HG03442 (cell line): Measurements from ENCODE around the gene TMEM14C.
"Not testable (repeated sequence)": the region's sequence is repeated elsewhere in the genome, so short reads cannot be mapped to it uniquely, and the experiment has no call there.

Experiments
- ATAC-seq: cut with Tn5 transposase; IDR thresholded peaks from one replicate; pipeline ENCODE4 v1.9.1; 2021; ENCODE audit warnings: mild to moderate bottlenecking, moderate library complexity; ENCODE audit not compliant: unreplicated experiment

Gene TMEM14C

DNA sequence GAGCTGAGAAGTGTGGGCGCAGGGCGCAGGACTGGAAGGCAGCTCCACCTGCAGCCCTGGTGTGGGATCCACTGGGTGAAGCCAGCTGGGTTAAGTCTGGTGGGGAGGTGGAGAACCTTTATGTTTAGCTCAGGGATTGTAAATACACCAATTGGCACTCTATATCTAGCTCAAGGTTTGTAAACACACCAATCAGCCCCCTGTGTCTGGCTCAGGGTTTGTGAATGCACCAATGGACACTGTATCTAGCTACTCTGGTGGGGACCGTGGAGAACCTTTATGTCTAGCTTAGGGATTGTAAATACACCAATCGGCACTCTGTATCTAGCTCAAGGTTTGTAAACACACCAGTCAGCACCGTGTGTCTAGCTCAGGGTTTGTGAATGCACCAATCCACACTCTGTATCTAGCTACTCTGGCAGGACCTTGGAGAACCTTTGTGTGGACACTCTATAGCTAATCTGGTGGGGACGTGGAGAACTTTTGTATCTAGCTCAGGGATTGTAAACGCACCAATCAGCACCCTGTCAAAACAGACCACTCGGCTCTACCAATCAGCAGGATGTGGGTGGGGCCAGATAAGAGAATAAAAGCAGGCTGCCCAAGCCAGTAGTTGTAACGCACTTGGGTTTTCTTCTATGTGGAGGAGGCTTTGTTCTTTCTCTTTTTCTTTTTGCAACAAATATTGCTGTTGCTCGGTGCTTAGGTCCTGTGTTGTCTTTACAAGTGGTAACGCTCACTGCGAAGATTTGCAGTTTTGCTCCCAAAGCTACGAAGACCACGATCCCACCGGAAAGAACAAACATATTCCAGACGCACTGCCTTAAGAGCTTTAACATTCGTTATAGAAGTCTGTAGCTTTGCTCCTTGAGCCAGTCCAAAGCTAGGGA lies 1.7 kb upstream of the TMEM14C start:
- not testable (repeated sequence) for ATAC-seq

DNA sequence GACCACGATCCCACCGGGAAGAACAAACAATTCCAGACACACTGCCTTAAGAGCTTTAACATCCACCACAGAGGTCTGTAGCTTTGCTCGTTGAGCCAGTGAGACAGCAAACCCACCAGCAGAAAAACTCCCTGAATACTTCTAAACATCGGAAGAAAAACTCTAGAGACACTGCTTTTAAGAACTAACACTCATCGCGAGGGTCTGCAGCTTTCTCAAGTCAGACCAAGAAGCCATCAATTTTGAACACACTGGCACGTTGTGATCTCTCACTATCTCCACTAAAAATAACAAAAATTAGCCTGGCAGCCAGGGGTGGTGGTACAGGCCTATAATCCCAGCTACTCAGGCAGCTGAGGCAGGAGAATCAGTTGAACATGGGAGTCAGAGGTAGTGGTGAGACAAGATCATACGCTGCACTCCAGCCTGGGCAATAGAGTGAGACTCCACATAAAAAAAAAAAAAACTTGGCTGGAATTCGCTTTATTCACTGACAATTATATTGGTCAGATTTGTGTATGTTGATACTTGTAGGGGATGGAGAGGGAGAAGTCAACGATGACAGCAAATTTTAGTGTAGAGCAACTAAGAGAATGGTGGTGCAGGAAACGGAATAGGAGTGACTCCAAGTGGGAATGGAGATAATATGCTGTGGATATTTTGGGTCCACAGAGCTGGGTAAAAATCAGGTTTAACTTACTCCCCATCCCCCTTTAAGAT lies 860 bp upstream of the TMEM14C start:
- no peak for ATAC-seq

DNA sequence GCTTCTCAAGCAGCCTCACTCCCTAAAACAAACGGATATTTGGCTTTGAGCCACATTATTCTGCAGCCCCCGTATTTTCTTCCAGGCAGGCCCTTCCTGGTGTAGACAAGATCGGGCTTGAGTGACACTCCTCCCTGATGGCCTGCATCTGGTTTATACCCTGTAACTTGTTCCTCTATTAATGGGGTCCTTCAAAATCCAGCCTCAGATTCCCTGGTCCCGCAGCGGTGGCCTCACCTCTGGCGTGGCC lies 375 bp upstream of the TMEM14C start:
- ATAC-seq: no peak

DNA sequence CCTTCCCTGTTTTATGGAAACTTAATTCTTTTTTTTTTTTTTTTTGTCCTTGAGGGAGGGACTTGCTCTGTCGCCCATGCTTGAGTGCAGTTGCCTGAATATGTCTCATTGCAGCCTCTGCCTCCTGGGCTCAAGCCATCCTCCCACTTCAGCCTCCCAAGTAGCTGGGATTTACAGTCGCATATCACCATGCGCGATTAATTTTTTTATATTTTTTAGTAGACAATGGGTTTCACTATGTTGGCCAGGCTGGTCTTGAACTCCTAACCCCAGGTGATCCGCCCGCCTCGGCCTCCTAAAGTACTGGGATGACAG lies 654 bp downstream of the TMEM14C start:
- no peak for ATAC-seq

DNA sequence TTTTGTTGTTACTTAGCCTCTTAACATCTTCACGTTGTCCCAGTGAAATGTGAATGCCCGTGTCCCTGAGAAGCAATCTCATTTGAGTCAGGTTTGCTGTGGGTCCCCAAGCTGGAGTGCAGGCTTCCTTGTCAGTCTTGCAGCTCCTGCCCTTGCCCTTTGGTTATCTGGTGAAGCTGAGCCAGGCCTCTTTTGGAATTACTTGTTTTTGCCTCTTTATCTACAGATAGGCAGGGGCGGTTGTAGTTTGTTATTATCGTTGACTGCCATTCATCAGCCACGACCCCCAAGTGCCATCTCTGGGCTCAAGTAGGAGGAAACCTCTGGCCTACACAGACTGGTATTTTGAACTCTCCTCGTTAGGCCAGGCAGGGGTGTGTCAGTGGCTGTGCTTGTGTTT lies 2.2 kb downstream of the TMEM14C start:
- no peak for ATAC-seq

DNA sequence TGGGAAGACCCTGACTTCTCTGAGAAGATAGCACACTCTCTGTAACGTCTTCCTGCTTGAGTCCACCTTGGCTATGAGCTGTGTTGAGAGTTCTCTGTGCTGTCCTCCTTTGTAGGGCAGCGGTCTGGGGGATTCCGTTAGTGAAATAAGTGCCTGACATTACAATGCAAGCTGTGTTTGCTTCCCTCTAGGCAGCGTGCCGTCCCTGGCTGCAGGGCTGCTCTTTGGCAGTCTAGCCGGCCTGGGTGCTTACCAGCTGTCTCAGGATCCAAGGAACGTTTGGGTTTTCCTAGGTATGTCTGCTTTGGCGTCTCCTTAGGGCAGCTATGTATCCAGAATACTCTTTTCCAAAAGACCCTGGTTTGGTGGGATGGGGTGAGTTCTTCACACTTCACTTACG lies 2.8 kb downstream of the TMEM14C start:
- ATAC-seq: no peak

DNA sequence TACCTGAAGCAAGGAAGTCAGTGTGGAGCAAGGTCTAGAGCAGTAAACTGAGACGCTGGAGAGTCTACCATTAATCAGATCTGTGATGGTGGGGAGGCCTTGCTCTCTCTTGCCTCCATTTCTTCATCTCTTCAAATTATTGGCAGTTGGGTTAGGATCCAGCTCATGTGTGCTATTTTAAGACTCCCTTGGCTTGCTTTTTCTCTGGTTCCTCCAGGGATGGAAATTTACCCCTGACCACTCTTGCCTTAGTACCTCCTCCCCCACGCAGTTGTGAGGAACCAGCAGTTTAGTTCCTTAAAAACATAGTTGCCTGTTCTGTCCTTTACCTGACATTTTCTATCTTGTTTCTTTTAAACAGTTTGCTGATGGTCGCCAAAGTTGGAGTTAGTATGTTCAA lies 7.4 kb downstream of the TMEM14C start:
- no peak for ATAC-seq

DNA sequence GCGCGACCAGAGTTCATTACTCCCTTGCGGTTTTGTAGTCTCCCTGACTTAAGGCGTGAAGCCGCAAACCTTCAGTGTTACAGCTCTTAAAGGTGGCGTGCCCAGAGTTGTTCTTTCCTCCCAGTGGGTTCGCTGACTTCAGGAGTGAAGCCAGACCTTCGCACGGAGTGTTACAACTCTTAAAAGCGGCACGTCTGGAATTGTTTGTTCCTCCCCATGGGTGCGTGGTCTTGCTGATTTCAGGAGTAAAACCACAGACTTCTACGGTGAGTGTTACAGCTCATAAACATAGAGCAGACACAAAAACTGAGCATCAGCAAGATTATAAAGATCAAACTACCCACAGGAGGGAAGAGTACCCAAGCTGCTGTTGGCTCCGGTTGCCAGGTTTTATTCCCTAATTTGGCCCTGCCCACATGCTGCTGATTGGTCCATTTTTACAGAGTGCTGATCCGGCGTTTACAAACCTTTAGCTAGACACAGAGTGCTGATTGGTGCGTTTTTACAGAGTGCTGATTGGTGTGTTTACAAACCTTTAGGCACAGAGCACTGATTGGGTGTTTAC lies 10.4 kb downstream of the TMEM14C start:
- no peak for ATAC-seq

DNA sequence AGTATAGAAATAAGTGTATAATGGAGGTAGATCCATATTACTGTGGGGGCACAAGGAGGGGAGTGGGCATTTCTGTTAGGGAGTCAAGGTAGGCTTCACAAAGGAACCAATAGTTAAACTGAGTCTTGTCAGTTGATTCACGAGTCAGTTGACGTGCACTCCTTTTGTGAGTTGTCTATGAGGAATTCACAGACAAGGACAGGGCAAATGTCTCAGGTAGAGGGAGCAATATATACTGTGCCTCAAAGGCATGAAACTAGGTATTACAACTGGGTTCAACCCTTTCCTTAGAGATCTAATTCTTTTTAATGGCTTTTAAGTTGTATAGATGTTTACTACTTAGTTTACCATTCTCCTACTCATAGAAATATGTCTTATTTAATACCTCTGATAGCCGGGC lies 11.0 kb downstream of the TMEM14C start:
- ATAC-seq: no peak

DNA sequence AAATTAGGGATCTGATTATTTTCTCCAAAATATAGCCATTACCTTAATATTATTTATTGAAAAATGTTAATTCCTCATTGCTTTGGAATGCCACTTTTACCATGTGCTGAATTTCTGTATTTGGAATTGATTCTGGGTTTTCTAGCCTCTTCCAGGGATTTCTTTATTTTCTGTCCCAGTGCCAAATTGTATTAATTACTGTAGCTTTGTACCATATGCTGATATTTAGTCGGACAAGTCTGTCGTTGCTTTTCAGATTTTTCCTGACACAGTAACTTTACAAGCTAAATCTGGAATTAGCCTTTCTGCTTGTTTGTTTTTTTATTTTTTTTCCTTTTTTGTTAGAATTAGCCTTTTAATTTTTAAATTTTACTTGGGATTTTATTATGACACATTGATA lies 13.9 kb downstream of the TMEM14C start:
- ATAC-seq: no peak

DNA sequence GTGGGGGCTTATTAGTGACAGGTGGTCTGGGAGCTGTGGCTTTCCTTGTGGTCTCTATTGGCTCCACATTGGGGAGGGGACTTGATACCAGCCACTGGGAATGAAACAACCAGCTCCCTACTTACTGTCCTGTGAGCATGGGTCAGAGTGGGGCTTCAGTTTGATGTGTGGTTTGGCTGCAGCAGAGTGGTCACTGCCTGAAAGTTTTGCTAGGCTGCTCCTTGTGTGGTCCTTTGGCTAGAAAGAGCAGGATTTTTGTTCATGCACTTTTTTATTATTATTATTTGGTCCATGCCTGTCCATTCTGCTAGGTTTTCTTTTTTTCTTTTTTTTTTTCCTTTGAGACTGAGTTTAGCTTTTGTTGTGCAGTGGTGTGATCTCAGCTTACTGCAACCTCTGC lies 17.2 kb downstream of the TMEM14C start:
- ATAC-seq: no peak

DNA sequence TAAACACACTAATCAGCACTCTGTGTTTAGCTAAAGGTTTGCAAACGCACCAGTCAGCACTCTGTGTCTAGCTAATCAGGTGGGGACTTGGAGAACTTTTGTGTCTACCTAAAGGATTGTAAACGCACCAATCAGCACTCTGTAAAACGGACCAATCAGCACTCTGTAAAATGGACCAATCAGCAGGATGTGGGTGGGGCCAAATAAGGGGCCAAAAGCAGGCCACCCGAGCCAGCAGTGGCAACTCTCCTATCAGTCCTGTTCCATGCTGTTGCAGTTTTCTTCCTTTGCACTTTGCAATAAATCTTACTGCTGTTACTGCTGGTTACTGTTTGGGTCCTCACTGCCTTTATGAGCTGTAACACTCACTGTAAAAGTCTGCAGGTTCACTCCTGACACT lies 18.8 kb downstream of the TMEM14C start:
- not testable (repeated sequence) for ATAC-seq

DNA sequence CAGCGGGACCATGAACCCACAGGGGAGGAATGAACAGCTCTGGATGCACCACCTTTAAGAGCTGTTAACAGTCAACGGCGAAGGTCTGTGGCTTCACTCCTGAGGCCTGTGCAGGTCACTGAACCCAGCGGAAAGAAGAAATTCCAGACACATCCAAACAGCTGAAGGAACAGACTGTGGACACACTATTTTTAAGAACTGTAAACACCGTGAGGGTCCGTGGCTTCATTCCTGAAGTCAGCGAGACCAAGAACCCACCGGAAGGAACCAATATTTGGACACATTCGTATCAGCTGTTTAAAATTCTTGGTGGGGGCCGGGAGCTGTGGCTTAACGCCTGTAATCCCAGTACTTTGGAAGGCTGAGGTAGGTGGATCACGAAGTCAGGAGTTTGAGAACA lies 19.4 kb downstream of the TMEM14C start:
- ATAC-seq: no peak

DNA sequence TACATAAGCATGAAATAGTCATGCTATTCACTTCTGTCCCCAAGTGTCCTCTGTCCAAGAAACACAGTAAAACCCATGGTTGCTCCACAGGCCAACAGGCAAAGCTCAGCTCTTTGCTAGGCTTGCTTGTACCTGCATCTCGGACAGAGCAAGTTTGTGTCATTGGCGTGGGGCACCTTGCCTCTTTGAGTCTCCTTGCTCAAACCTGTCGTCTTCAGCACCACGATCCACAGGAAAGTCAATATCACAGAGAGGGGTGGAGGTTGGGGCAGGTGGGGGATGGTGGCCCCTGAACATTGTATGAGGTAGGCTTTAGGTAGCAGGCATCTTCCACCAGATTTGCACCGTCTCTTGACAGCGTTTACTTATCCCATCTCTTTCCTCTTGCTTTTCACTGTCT lies 20.6 kb downstream of the TMEM14C start:
- ATAC-seq: no peak

DNA sequence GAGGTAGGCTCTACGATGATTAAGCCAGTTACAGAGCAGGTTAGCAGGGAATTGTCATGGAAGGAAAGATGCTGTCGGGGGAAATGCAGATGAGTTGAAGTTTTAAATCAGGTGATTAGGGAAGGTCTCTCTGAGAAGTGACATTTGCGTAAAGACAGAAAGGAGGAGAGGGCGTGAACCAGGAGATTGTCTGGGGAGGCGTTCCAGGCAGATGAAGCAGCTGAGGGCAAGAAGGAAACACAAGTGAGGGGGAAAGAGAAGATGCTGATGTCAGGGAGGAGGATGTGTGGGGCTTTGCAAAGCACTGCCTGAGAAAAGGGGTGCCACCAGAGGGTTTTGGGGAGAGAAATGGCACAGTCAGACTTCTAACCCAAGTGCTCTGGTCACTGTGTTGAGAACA lies 22.2 kb downstream of the TMEM14C start:
- ATAC-seq: no peak

DNA sequence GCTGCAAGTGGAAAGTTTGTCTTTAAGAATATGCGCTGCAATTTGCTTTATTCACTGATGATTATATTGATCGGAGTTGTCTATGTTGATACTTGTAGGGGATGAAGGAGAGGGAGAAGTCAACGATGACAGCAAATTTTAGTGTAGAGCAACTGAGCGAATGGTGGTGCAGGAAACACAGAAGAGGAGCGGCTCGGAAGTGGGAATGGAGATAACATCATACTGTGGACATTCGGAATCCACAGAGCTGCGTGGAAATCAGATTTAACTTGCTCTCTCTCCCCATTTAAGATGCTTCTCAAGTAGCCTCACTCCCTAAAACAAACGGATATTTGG lies 24.0 kb downstream of the TMEM14C start:
- ATAC-seq: no peak

DNA sequence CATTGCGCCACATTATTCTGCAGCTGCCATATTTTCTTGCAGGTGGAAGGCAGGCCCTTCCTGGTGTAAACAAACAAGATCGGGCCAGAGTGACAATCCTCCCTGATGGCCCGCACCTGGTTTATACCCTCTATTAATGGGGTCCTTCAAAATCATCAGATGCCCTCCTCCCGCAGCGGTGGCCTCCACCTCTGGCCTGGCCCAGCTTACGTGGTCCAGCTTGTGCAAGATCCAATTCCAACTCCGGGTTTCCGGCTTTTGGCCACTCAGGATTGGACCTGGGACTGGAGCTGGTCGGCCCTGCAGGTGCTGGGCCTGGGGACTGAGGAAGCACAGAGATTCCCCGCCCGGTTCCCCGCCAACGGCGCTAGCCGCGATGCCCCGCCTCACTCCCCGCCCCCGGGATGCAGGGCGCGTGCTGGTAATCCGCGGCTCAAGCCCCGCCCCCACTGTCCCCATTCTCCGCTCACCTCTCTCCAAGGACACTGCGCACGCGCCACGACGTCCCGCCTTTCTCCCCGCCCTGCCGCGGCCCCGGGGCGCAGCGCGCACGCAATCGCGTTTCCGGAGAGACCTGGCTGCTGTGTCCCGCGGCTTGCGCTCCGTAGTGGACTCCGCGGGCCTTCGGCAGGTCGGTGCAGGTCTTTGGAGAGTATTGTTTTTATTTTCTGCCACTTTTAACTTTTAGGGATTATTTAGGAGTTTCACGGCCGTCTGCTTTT lies 24.5 kb downstream of the TMEM14C start, which contains the start of gene TMEM14B:
Gene TMEM14B (plus strand): TSS at position 555 of the 722 bp plus-strand sequence. CDS start 1,441 bp downstream, outside the sequence.
- ATAC-seq: peak; percentile 91

DNA sequence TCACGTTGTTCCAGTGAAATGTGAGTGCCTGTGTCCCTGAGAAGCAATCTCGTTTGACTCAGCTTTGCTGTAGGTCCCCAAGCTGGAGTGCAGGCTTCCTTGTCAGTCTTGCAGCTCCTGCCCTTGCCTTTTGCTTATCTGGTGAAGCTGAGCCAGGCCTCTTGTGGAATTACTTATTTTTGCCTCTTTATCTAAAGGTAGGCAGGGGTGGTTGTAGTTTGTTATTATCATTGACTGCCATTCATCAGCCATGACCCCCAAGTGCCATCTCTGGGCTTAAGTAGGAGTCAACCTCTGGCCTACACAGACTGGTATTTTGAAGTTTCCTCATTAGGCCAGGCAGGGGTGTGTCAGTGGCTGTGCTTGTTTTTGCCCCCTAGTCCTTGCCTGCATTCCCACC lies 26.9 kb downstream of the TMEM14C start:
- no peak for ATAC-seq

DNA sequence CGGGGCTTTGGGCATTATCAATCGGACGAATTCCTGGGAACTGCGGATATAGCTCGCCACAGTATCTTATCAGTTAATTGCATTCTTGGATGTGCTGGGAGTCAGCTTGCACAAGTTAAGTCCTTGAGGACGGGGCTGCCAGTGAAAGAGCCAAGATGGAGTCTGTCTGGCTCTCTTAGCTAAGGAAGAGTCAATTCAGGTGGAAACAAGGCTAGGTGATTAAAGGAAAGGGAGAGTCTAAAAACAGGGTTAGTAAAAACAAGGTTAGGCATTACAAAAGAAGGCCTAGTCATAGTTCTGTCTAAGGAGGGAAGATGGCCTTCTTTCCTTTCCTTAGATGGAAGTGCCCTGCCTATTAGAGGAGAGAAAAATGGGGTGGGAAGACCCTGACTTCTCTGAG lies 27.7 kb downstream of the TMEM14C start:
- ATAC-seq: not testable (repeated sequence)

DNA sequence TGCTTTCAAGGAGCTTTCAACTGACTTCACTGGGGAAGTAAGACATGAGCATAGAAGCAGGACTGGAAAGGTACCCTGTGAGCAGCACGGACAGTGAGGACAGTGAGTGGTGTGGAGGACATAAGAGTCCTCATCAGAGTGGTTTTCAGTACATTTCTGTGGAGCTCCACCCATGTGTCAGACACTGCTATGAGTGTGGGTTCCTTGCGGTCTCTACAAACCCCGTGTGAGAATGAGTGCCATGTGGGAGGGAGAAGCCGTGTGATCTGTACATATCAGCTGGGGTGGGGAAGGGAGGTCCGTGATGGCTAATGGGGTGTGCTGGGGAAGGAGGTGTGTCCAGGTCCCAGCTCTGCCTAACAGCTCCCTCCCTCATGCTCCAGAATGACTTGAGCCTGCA lies 28.9 kb downstream of the TMEM14C start:
- ATAC-seq: not testable (repeated sequence)

DNA sequence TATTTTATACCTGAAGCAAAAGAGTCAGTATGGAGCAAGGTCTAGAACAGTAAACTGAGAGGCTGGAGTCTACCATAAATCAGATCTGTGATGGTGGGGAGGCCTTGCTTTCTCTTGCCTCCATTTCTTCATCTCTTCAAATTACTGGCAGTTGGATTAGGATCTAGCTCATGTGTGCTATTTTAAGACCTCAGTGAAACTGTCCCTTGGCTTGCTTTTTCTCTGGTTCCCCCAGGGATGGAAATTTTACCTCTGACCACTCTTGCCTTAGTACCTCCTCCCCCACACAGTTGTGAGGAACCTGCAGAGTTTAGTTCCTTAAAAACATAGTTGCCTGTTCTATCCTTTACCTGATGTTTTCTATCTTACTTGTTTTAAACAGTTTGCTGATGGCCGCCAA lies 33.2 kb downstream of the TMEM14C start:
- no peak for ATAC-seq

DNA sequence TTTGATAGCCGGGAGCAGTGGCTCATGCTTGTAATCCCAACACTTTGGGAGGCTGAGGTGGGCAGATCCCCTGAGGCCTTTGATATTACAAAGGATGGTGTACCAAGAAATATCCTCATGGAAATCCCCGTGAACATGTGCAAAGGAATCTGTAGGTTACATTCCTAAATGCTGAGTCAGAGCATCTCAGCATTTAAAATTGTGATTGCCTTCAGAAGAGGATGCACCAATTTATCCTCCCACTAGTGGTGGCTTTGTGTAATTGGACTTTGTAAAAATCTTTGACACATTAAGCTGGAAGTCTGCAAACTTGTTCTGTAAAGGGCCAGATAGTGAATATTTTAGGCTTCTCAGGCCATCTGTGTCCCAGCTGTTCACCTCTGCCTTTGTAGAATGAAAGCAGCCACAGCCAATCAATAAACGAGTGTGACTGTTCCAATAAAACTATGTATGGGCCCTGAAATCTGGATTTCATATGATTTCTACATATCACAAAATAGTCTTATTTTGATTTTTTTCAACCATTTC lies 36.5 kb downstream of the TMEM14C start:
- peak; percentile 69 for ATAC-seq
